C1 segment of cervical spinal cord (tissue), 14 donors: ENCODE measurements around the gene SETD7.

Experiments
- DNase-seq, 14 donors: peaks; one replicate each; lab custom pipeline; 2025; lab: John Stamatoyannopoulos, UW

The SETD7 gene

DNA sequence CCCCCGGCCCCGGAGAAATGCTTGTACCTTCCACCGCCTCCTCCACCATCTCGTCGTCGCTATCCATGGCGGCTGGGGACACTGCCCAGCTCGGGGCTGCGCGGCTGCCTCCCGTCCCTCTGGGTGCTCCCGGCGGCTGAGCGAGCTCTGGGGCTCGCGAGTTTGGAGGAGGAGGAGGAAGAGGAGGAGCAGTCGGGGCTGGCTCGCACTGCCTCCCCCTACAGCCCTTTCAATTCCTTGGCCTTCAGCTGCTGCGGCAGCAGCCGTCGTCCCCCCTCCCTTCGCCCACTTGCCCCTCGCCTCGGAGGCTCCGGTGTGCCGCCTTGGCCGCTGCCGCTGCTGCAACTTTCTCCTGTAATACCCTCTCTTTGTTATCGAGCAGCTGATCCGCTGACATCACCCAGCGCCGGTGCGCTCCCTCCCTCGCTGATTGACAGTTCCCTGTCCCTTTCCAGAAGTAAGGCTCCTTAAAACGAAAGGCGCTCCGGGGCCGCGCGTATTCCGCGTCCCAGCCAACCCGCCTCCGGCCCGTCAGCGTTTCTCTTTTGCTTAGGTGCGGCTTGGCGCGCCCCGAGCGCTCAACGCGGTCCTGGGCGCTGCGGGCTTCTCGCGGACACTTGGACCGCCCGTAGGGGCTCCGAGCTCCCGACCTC lies at the start of gene SETD7:
SETD7 (minus strand) TSS at position 149 of the 653 bp plus-strand sequence; CDS start at position 67, 82 bp downstream.
- peak; percentile 19 to 91 (median 78) for DNase-seq

DNA sequence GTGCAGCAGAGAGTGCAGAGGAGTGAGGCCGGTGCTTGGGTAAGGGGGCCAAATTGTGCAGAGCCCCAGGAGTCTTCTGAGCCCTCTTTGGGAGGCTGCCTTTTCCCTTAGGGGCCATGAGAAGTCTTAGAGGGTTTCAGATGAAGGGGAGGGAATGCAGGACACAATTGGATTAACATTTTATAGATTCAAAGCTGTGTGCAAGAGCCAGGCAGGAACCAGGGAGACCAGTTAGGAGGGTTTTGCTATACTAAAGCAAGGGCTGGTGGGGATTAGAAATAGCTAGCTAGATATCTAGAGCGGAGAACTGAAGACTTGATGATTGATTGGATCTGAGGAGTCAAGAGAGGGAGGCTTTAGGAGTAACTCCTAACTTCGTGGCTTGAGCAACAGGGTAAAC lies 49.5 kb upstream of the SETD7 start:
- DNase-seq = no peak

DNA sequence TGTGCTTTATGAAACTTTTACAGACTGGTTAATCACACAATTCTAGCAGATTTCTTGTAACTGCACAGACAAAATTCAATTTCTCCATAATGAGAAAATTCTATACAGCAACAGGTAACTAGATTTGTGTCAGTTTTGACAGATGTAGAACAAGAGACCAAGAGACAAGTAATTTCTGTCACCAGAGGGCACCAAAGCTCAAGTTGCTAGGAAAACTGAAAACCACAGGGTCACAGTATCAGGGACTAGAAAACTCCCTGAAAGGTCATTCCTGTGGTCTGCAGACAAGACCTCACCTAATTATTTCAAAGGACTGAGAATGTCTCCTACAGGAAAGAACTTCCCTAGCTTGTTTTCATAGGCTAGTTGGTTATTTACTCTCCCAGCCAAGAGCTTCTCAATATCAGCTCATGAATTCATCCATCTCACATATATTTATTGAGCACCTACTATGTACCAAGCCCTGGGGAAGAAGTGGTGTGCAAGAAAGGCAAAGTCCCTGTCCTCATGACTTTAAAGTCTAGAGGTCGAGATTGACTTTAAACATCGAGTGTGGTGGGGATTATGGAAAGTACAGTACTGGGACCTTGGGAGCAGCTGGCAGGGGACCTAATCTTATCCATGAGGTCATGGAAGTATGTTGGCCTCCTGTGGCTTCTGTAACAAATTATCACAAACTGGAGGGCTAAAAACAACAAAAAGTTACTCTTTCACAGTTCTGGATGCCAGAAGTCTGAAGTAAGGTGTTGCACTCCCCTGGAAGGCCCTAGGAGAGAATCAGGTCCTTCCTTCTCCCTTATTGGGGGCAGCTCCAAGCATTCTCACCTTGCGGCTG lies 47.8 kb upstream of the SETD7 start:
- peak in 2 of 14 donors; percentile 24 to 32 for DNase-seq

DNA sequence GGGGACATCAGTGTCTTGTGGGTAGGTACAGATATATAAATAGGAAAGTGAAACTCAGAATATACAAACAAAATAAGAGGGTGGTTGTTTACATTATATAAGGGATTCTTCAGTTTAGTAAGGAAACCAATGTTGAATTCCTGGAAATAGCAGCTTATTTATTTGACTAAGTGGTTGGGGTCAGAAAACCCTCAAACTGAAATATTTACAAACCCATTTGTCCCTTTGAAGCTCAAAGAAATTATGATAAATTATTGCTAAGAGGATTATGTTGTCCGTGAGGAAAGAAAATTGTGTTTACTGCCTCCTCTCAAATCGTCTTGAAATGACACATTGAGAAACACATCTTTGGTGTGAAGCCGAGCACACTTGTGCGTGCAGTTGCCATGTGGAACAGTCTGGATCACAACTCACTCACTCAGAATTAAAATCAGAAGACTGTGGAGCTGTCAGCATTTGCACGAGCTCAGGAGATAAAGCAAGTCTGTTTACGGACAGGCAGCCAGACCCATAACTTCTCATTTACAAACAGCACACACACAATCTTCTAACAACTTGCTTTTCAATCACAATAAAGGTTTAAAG lies 46.8 kb upstream of the SETD7 start:
- DNase-seq = no peak

DNA sequence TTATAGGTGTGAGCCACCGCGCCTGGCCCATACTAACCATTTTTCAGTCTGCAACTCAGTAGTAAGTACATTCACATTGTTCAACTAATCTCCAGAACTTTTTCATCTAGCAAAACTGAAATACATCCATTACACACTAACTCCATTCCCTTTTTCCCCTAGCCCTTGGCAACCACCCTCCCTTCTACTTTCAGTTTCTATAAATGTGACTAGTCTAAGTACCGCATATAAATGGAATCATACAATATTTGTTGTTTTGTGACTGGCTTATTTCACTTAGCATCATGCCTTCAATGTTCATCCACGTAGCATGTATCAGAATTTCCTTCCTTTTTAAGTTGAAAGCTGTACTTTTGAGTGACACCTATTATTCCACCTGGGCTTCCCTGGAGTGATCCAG lies 44.6 kb upstream of the SETD7 start:
- DNase-seq = no peak

DNA sequence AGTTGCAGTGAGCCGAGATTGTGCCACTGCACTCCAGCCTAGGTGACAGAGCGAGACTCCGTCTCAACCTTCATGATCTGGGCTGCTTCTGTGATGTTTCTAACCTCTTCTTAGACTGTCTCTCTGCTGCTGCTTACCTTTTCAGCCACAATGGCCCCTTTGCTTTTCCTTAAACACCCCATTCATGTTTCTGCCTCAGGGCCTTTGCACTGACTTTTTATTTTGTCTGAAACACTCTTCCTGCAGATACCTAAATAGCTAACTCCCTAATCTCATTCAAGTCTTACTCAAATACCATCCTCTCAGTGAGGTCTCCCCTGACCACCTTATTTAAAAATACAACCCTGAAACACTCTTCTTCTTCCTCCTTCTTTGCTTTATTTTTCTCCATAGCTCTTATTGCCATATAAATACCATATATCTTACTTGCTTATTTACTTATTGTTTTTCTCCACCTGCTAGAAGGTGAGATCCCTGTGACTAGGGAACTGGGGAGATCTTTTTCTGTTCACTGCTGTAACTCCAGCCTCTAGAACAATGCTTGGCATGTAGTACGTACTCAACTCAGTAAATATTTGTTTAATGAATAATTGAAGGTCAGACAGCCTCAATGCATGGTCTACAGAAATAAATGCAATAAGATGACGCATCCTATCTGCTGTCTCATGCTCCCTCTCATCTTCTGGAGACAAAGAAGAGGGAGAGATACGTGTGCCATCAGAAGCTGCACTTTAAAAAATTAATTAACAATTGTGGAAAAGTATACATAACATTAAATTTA lies 43.8 kb upstream of the SETD7 start:
- no peak for DNase-seq

DNA sequence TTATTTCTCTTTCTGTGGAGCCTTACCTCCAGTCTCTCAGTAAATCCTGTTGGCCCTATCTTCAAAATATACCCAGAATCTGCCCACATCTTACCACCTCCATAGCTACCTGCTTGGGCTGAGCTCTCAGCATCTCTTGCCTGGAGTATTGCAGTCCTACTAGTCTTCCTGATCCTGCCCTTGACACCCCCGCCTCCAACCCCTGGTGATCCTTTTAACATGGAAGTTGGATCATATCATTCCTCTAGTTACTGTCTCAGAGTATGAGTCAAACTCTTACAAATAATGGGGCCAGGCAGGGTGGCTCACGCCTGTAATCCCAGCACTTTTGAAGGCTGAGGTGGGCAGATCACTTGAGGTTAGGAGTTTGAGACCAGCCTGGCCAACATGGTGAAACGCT lies 43.1 kb upstream of the SETD7 start:
- DNase-seq = no peak

DNA sequence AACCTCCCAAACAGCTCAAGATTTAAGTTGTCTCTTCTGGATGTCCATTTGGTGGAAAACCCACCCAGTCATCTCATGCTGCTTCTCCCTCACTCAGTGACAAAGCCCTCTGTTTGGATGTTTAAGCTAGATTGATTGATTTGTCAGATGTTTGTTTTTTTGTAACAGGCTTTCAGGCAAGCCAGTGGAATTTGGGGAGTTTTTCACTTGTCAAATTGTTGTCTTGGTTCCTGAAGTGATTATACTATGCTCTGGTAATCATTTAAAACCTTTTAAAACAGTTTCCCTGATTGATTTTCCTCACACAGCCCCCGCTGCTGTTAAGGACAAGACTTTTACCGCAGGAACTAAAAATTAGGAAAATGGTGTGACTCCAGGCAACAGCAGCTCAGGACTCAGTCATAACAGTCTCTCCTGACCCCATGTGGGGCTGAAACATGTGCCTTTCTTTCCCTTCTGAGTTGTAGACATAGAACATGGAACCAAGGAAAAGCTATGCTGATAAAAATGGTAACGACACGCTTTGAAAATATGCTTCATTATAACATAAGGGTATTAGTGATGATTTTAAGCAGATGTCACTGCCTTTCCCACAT lies 40.8 kb upstream of the SETD7 start:
- DNase-seq = no peak

DNA sequence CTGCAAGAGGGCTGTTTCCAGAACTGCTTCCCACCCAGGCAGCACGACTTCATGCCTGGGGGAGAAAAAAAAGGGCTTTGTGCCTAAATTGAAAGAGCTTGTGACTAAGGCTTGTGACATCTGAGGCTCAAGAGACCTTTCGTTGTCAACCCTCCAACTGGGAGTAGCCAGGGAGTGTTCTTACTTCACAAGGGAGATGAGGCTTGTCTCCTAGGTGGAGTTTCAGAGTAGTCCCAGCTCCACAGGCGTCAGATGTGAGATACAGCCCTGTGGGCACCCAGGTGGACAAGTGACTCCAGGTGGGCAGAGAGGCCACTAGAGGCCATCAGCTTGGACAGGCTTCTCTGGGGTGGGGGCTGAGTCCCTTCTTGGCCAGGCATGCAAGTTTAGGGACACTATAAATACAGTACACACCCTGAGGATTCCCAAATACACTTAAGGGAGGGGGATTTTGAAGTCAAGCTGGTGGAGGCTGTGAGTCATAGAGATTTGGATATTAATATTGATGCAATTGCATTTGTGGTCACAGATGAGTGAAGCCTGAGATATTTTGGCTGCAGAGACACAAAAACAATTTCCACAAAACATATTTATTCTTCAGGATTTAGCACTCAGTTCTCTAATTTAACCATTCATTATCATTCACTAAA lies 40.1 kb upstream of the SETD7 start:
- no peak for DNase-seq

DNA sequence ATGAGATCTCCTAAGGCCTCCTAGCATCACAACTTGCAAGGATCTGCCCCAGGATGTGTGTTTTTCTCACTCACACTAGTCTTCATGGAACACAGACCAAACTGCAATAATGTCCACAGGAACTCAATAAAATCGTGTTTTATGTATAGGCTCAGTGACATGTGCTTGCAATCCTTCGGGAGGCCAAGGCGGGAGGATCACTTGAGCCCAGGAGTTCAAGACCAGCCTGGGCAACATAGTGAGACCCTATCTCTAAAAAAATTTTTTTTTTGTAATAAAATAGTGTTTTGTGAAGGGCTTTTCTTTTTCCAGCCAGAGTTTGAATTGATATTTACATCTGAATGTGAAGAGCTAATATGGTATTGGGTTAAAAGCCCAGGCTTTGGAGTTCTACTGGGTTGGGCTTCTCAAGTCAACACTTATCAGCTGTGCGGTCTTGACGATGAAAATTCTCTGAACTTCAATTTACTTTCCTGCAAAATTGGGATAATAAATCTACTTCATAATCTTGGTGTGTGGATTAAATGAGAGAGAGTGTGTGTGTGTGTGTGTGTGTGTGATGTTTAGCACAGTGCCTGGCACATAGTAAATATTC lies 38.7 kb upstream of the SETD7 start:
- DNase-seq = no peak

DNA sequence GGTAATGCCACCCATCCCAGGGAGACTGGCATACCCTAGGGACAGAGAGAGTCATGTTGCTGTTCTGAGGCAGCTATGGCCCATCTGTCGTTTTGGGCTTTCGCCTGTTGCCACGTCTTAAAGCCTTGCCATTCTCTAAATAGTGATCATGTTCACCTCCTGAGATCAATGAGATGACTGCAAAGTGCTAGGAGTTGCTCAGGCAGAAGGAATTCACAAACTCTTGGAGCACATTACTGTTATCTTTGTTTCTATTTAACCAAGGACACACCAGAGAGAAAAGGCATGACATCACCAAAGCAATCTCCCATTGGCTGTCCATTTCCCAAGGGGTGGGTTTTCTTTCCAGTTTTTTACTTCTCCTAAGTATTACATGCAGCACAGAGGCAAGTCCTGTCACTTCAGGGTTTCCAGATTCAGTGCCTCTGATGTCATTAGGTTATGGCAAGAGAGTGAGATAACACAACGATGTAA lies 37.1 kb upstream of the SETD7 start:
- no peak for DNase-seq

DNA sequence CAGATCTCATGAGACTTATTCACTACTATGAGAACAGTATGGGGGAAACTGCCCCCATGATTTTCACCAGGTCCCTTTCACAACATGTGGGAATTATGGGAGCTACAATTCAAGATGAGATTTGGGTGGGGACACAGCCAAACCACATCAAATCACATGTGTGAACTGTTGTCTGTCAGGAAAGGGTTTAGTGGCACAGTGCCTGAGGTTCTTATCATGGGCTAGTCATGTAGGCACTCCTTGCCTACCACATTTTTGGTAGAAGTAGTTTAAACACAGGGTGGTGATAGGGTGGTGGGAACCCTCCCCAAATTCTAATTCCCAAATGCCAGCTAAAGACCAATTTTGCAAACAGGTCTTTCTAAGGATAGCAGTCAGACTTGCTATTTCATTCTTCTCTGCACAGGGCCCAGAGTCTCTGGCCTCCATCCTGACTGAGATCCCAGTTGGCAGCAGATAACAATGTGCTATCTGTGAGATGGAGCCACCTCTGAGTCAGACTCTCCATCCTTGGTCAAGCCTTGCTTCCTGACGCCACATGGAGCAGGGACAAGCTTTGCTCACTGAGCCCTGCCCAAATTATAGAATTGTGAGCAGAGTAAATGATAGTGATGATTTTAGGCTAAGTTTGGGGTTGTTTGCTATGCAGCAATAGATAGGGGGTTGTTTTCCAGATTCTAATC lies 33.5 kb upstream of the SETD7 start:
- peak in 2 of 14 donors; percentile 10 to 18 for DNase-seq

DNA sequence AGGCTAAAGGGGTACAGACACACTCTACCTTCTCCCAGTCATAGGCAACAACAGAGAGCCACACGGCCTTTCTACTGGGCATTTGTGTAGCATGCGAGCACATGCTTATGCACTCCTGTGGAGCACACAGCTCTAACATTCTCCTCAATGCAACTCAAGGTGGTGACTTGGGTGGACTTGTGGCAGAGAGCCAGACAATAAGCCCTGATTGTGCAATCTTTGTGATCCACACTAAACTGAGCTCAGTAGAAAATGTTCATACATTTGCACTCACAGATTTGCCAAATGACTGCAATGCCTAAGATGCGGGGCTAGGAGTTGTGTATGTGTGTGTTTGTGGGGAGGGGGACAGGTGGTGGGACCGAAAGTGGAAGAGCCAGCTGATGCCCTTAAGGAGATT lies 31.4 kb upstream of the SETD7 start:
- no peak for DNase-seq

DNA sequence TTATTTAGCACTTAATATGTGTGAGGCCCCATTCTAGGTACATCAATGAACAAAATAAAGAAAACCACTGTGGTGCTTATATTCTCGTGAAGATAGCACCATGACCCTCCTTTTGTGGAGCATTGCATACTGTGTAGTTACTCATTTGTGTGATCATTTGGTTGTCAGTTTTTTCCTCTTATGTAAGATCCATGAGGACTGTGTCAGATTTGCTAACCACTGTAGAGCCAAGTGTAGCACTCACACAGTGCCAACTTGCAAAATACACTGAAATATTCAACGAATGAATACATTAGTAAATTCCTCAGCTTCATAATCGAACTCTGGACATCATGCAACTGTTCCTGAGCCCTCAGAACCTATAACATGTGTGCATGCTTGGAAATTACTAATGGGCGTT lies 29.5 kb upstream of the SETD7 start:
- no peak for DNase-seq

DNA sequence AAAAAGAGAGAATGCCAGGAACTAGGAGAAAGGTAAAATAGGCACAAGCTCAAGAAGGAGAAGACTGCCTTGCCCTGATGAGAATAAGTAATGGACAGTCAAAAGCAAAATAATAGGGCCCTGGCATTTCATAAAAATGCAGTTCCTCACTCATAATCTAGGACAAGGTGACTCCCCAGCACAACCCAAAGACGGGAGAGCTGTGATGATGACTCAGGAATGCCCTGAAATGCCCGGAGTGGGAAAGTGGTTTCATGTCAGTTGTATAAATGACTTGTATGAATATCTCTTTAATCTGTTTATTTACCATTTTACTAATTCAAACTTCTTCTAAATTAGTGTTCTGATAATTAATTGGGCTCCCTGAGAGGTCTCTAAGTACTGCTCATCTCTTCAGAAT lies 28.8 kb upstream of the SETD7 start:
- DNase-seq = no peak

DNA sequence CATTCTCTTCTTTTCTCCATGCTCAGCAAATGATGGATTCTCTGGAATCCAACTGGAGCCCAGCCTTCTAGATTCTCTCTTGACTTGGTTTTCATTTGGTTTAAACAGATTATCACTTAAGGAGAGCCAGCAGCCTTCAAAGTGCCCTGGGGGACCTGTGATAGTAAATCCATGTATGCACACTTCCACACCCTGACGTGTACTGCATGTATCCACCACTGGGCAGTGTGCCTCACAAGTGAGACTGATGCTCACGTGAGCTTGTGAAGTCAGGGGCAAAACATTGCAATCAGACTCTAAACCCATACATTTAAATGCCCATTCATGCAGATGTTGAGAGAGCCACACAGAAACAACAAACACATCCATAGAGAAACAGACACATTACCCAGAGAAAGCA lies 28.0 kb upstream of the SETD7 start:
- no peak for DNase-seq

DNA sequence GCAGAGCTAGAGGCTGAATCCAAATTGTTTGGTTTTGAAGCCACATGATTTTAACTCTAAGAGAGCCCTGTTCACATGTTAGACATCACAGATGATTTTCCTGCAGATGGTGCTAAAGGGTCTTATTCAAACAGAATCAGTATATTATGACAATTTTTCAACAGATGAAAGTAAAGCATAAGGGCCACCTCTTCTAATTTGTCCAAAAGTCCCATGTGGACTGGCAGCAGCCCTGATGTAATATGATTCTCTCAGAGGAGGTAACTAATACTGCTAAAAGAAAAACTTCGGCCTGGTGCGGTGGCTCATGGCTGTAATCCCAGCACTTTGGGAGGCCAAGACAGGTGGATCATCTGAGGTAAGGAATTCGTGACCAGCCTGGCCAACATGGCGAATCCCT lies 26.0 kb upstream of the SETD7 start:
- no peak for DNase-seq

DNA sequence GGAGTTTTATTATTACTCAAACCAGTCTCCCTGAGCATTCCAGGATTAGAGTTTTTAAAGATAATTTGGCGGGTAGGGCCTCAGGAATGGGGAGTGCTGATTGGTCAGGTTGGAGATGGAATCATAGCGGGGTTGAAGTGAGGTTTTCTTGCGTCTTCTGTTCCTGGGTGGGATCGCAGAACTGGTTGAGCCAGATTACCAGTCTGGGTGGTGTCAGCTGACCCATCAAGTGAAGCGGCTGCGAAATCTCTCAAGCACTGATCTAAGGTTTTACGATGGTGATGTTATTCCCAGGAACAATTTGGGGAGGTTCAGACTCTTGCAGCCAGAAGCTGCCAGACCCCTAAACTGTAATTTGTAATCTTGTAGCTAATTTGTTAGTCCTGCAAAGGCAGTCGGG lies 25.1 kb upstream of the SETD7 start:
- DNase-seq = no peak

DNA sequence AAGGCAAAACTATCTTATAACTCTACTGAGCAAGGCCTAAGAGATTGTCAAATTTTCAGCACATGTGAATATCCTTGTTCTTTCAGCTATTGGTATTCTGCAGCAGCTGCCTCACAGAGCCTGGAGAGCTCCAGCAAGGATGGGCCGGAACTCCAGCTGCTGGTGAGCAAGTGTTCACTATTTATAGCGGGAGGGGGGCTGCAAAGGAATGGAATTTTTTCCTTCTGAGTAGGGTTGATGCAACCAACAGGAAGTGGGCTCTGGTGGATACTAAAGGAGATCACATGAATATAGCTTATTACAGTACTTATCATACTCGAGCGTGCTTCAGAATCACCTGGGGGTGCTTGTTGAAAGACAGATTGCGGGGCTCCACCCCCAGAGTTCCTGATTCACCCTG lies 20.2 kb upstream of the SETD7 start:
- no peak for DNase-seq

DNA sequence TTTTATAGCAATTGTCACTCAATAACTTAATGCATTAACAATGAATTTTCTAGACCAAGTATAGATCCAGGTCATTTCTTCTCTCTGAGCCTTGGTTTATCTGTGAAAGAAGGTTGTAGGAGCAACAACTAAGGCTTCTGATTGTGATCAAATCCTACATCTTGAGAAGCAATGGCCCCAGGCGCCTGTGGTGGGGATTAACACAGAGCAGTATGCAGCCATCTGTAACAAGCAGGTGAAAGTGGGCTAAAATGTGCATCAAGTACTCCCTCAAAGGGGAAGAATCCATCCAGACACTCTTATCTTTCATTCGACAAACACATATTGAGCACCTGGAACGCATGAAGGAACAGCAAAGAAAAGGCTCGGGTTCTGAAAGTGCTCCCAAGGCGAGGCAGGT lies 19.1 kb upstream of the SETD7 start:
- DNase-seq = no peak
